GM12801 (cell line): ENCODE measurements around the gene FSTL3.

Experiments used
- CTCF ChIP-seq: IDR thresholded peaks from one replicate; pipeline ENCODE4 v1.5.1; 2011; ENCODE audit warnings: control low read depth; ENCODE audit not compliant: insufficient read length; ENCODE audit errors: extremely low read depth

FSTL3 gene

DNA sequence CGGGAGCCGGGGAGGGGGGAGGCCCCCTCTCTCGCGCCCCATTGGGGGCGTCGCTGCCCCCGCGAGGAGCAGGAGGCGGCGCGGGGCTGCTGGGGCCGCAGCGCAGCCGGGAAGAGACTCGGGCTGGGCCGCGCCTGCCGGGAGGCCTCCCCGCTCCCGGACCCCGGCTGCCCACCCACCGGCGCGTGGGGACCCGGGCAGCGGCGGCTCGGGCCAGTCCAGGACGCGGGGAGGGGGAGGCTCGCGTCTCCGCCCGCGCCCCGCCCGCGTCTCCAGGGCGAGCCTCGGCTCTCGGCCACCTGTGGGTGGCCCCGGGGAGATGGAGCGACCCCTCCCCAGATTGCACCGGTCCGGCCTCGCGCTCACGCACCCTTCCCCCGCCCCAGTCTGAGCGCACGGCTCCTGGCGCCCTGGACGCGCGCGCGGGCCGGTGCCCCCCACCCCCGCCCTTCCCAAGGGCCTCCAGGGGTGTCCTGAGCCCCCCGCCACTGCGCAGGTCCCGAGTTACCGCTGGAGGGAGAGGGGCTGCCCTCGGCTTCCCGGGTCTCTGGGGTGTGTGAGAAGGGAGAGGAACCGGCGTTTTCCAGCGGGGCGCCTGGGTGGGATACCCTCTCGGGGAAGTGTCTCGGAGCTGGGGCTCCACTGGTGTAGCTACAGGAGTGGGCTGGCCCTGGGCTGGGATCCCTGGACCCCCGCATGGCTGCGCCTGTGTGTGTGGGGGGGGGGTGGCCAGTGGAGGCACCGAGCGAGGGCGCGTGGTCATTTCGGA lies 33.2 kb downstream of the FSTL3 start:
- no peak for TF ChIP-seq CTCF

DNA sequence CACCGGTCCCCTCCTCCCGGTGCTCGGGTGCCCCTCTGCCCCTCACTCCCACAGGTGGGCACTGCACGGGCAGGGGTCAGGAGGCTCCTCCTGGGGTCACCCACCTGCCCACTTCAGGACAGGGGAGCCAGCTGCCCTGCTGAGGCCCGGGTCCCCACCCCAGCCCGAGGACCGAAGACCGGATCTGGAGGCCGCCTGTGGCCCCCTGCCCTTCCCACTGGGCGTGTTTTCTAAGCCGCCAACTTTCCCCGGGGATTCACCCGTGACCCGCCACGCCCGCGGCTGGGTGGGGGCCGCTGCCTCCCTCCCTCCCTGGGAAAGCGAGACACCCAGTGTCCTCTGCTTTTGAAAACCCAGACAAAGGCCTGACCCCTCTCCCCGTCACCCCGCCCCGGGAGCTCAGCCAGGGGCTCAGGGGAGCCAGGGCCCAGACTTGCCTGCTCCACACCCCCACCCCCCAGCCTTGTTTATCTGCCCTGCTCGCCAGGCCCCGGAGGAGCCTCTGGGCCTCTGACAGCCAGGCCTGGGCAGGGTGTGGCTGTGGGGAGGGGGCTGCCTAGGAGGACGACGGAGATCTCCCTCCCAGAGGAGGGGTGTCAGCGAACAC lies 33.9 kb downstream of the FSTL3 start:
- TF ChIP-seq CTCF, result no peak

- TF ChIP-seq CTCF, result no peak
Measured at GRCh38 chr19:710767-711166, 34.6 kb downstream of the FSTL3 start.

DNA sequence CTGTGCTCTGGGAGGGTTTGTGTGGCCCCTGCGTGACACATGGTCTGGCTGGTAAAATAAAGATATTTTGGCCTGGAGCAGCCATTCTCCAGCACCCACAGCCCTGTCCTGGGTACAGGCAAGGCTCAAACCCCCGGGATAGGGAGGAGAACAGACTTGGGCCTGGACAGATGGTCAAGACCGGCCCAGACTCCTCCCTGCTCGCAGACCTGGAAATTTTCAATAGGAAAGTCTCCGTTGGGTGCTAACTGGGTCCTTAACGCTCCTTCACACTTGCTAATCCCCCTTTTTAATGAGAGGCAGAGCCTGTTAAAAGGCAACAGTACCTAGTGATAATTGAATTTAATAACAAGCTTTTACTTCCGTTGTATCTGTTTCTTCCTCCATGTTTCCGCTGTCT lies 35.1 kb downstream of the FSTL3 start:
- no peak for TF ChIP-seq CTCF

DNA sequence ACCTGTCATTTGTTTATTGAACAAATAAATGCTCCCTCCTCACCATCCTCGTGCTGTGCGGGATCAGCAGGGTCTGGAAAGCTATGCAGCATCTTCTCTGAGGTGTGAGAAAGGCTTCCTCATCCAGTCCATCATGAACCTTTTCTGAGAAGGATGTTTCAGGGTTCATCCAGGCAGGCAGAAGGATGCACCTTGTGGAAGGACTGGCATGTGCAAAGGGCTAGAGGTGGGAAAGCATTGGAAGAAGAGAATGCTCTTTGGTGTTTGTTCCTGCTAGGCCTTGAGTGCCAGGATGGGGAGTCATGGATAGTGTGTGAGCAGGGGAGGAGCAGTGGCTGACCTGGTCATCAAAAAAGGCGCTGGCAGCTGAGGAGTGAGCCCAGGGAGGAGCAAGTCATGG lies 39.2 kb downstream of the FSTL3 start:
- no peak for TF ChIP-seq CTCF

GRCh38 chr19:718251-718951 lies 42.2 kb downstream of the FSTL3 start:
- no peak for TF ChIP-seq CTCF

DNA sequence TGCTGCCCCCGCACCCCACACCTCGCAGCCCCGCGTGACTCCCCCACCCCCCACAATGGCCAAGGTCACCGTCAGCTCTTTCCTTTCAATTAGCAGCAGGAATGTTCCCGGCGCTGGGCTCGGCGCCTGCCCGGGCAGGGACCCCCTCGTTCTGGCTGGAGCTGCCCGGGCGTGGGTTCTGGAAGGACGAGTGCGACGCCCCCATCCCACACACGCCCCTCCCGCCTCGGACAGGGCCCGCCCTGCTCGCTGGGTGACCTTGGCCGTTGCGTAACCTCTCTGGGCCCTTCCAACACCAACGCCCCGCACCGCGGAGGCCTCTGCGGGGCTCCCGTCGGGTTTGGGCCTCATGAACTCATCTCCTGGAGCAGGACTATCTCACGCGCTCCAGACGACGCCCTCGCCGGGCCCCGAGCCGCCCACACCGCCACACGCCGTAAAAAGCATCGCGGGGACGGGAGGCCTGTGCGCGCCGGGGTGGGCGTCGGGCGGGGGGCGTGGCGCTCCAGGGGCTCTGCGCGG lies 42.9 kb downstream of the FSTL3 start:
- TF ChIP-seq CTCF, result no peak
